Osteocyte (in vitro differentiated cells): ENCODE results near the gene LMLN. TPM values are rescaled to one million over a fixed set of nuclear protein-coding genes. Genes with fewer than 3 reads are reported as not detected.
"Not testable (repeated sequence)": the region's sequence is repeated elsewhere in the genome, so short reads cannot be mapped to it uniquely, and the experiment has no call there.

Experiments used
- DNase-seq: peaks from one replicate; pipeline ENCODE4 v3.0.0; 2021; ENCODE audit warnings: mixed read lengths; ENCODE audit not compliant: unreplicated experiment; ENCODE audit errors: extremely low spot score
- H3K27ac Mint-ChIP-seq: one replicate; pipeline ENCODE4 v1.8.0; 2021; ENCODE audit warnings: mild to moderate bottlenecking, mixed read lengths; ENCODE audit not compliant: unreplicated experiment
- H3K27me3 Mint-ChIP-seq: one replicate; pipeline ENCODE4 v1.8.0; 2021; ENCODE audit warnings: mixed read lengths; ENCODE audit not compliant: unreplicated experiment
- H3K36me3 Mint-ChIP-seq: one replicate; pipeline ENCODE4 v1.8.0; 2021; ENCODE audit warnings: mixed read lengths; ENCODE audit not compliant: unreplicated experiment
- H3K4me1 Mint-ChIP-seq: one replicate; pipeline ENCODE4 v1.8.0; 2021; ENCODE audit warnings: mixed read lengths; ENCODE audit not compliant: unreplicated experiment
- H3K4me3 Mint-ChIP-seq: one replicate; pipeline ENCODE4 v1.8.0; 2021; ENCODE audit warnings: mild to moderate bottlenecking, moderate library complexity, mixed read lengths; ENCODE audit not compliant: unreplicated experiment
- H3K9me3 Mint-ChIP-seq: one replicate; pipeline ENCODE4 v1.8.0; 2021; ENCODE audit warnings: mixed read lengths; ENCODE audit not compliant: unreplicated experiment
- total RNA-seq: library from RNA; stranded (reverse); gene quantifications from 2 replicates; pipeline ENCODE4 v1.2.1, GENCODE V29; 2021
- TF ChIP-seq, protein P1 (sequence below): fragments of 200-600 bp; sonication (generic); IDR thresholded peaks from 2 replicates; pipeline ENCODE4 v1.5.0; 2021; ENCODE audit warnings: antibody characterized with exemption, mild to moderate bottlenecking, moderate library complexity

The LMLN gene
- total RNA-seq, 1 donor from 2014 or later: 5.7 TPM

- H3K4me1 Mint-ChIP-seq: peaks cover 30% of the 10 kb centered on the region
- peaks cover 4% of the 10 kb centered on the region for H3K36me3 Mint-ChIP-seq
- TF ChIP-seq, protein P1, sequence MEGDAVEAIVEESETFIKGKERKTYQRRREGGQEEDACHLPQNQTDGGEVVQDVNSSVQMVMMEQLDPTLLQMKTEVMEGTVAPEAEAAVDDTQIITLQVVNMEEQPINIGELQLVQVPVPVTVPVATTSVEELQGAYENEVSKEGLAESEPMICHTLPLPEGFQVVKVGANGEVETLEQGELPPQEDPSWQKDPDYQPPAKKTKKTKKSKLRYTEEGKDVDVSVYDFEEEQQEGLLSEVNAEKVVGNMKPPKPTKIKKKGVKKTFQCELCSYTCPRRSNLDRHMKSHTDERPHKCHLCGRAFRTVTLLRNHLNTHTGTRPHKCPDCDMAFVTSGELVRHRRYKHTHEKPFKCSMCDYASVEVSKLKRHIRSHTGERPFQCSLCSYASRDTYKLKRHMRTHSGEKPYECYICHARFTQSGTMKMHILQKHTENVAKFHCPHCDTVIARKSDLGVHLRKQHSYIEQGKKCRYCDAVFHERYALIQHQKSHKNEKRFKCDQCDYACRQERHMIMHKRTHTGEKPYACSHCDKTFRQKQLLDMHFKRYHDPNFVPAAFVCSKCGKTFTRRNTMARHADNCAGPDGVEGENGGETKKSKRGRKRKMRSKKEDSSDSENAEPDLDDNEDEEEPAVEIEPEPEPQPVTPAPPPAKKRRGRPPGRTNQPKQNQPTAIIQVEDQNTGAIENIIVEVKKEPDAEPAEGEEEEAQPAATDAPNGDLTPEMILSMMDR: no peak
- no peaks in the 10 kb centered on the region for H3K27me3 Mint-ChIP-seq
- no peak overlapping the region for H3K27ac Mint-ChIP-seq
- DNase-seq: no peak
- peaks cover 14% of the 10 kb centered on the region for H3K9me3 Mint-ChIP-seq
- no peak overlapping the region for H3K4me3 Mint-ChIP-seq
Measured at GRCh38 chr3:197963019-197963637, 3.1 kb downstream of the LMLN start.

DNA sequence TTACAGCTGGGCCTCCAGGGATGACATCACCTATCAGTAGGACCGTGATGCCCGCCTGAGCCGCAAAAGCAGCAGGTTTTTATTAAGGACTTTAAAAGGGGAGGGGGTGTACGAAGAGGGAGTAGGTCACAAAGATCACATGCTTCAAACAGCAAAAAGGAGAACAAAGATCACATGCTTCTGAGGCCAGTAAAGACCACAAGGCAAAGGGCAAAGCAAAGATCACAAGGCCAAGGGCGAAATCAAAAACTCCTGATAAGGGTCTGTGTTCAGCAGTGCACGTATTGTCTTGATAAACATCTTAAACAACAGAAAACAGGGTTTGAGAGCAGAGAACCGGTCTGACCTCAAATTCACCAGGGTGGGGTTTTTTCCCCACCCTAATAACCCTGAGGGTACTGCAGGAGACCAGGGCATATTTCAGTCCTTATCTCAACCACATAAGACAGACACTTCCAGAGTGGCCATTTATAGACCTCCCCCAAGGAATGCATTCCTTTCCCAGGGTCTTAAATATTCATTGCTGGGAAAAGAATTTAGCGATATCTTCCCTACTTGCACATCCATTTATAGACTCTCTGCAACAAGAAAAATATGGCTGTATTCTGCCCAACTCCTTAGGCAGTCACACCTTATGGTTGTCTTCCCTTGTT is 7.4 kb downstream of the LMLN start:
- H3K4me1 Mint-ChIP-seq, H3K4me3 Mint-ChIP-seq: not testable (repeated sequence)
- peaks cover 13% of the 10 kb centered on the region for H3K36me3 Mint-ChIP-seq

DNA sequence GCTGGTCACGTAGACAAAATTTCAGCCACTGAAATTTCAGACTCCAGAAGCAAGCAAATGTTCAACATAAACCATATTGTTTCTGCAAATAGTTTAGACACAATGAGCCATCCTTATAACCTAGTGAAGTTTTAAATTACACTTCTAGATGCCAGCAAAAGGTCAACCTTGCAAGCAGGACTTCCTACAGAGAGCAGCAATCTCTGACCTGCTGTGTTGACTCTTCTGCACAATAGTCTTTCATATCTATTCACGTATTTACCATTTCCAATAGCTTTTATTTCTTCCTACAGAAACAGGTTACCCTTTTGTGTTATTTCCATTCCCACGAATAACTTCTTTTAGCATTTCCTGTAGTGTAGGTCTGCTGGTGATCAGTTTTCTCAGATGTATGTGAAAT is 10.6 kb downstream of the LMLN start:
- Mint-ChIP-seq H3K36me3 (peaks cover 17% of the 10 kb centered on the region), H3K27me3 (no peaks in the 10 kb centered on the region), H3K9me3 (peaks cover 32% of the 10 kb centered on the region), H3K4me3 (no peak overlapping the region), H3K4me1 (no peaks in the 10 kb centered on the region), H3K27ac (no peak overlapping the region)
- no peak for DNase-seq
- TF ChIP-seq, protein P1: no peak

More for the DNA sequence above, 7.4 kb downstream of the LMLN start:
- DNase-seq, H3K27me3 Mint-ChIP-seq, H3K27ac Mint-ChIP-seq: not testable (repeated sequence)
- H3K9me3 Mint-ChIP-seq: peaks cover 29% of the 10 kb centered on the region

GRCh38 chr3:197974016-197974415 is 14.0 kb downstream of the LMLN start:
- Mint-ChIP-seq H3K4me3 (no peak overlapping the region), H3K36me3 (peaks cover 23% of the 10 kb centered on the region), H3K27me3 (no peaks in the 10 kb centered on the region), H3K4me1 (no peaks in the 10 kb centered on the region), H3K27ac (no peak overlapping the region), H3K9me3 (peaks cover 19% of the 10 kb centered on the region)
- no peak for DNase-seq
- TF ChIP-seq, protein P1: no peak

GRCh38 chr3:197975311-197975710 is 15.3 kb downstream of the LMLN start:
- no peak overlapping the region for H3K27ac Mint-ChIP-seq
- TF ChIP-seq, protein P1: no peak
- no peaks in the 10 kb centered on the region for H3K4me1 Mint-ChIP-seq
- DNase-seq: no peak
- no peak overlapping the region for H3K4me3 Mint-ChIP-seq
- H3K9me3 Mint-ChIP-seq: peaks cover 19% of the 10 kb centered on the region
- peaks cover 23% of the 10 kb centered on the region for H3K36me3 Mint-ChIP-seq
- no peaks in the 10 kb centered on the region for H3K27me3 Mint-ChIP-seq
